HFF-Myc (cell line): Measurements from ENCODE around the gene SVEP1.

Experiments used
- DNase-seq: peaks from one replicate; pipeline ENCODE4 v3.0.0-alpha.2; 2011; ENCODE audit warnings: low read depth; ENCODE audit errors: extremely low read depth
- H3K4me3 ChIP-seq: replicated peaks from 2 replicates; pipeline ENCODE4 v1.5.1; 2011; ENCODE audit warnings: low read depth, mild to moderate bottlenecking, control low read depth, low read length
- CTCF ChIP-seq: IDR thresholded peaks from 2 replicates; pipeline ENCODE4 v1.5.1; 2012; ENCODE audit warnings: mild to moderate bottlenecking, low read depth, low read length, control low read depth; ENCODE audit errors: missing control alignments

SVEP1 gene

GRCh38 chr9:110479481-110479880, 100.1 kb downstream of the SVEP1 start:
- no peak overlapping the region for H3K4me3 ChIP-seq
- no peak for DNase-seq
- TF ChIP-seq CTCF: no peak

- H3K4me3 ChIP-seq: no peak overlapping the region
- no peak for DNase-seq
- no peak for TF ChIP-seq CTCF
Observed at GRCh38 chr9:110476251-110476650, 103.3 kb downstream of the SVEP1 start.

- no peak overlapping the region for H3K4me3 ChIP-seq
- DNase-seq: no peak
Observed at GRCh38 chr9:110472111-110472510, 107.4 kb downstream of the SVEP1 start.

GRCh38 chr9:110468950-110469349, 110.6 kb downstream of the SVEP1 start:
- no peak for TF ChIP-seq CTCF
- no peak for DNase-seq
- H3K4me3 ChIP-seq: no peak overlapping the region

More at GRCh38 chr9:110472111-110472510, 107.4 kb downstream of the SVEP1 start:
- TF ChIP-seq CTCF: no peak

GRCh38 chr9:110465190-110465589, 114.4 kb downstream of the SVEP1 start:
- DNase-seq: no peak
- H3K4me3 ChIP-seq: no peak overlapping the region

GRCh38 chr9:110464321-110464720, 115.2 kb downstream of the SVEP1 start:
- no peak for TF ChIP-seq CTCF
- no peak overlapping the region for H3K4me3 ChIP-seq
- no peak for DNase-seq

More at GRCh38 chr9:110465190-110465589, 114.4 kb downstream of the SVEP1 start:
- no peak for TF ChIP-seq CTCF

- H3K4me3 ChIP-seq: no peak overlapping the region
- DNase-seq: no peak
- no peak for TF ChIP-seq CTCF
Observed at GRCh38 chr9:110463499-110463898, 116.0 kb downstream of the SVEP1 start.
